K562 (cell line): Measurements from ENCODE around the gene MFSD12. TPM values are rescaled to one million over a fixed set of nuclear protein-coding genes. Genes with fewer than 3 reads are reported as not detected.
A peak's percentile ranks its signal among the peaks of the same experiment; 100 is the strongest.

Source experiments
- ATAC-seq: fragments of 200-7000 bp; cut with Tn5 transposase; 3 replicates; pipeline ENCODE4 v1.9.1; 2020; ENCODE audit warnings: moderate library complexity
- BruUV-seq: library from RNA; stranded (reverse); fragments of 400-500 nt; replicated peaks from 2 replicates; lab custom pipeline; 2021; lab: Mats Ljungman, UMichigan
- CTCF ChIA-PET: fragments of 300-600 bp; formaldehyde crosslinking; extraction: SDS; loops from one replicate; lab custom pipeline; 2021; ENCODE audit warnings: low intra/inter-chr PET ratio; lab: Yijun Ruan, JAX
- POLR2A ChIA-PET: fragments of 300-600, 350-650 bp; sonication (Branson Sonifier 250); formaldehyde crosslinking; extraction: SDS; loops from one replicate; lab custom pipeline; 2021; ENCODE audit warnings: antibody characterized with exemption, inconsistent platforms; lab: Yijun Ruan, JAX
- DNase-seq, 4 experiments: peaks; one replicate each; pipeline versions ENCODE4 v3.0.0 to v3.0.0-alpha.2; 2011 to 2018; ENCODE audit warnings: low spot score in 3 of 4, mixed read lengths in 3 of 4; ENCODE audit errors: extremely low read depth in 1 of 4
- FAIRE-seq: peaks from 2 replicates; lab custom pipeline; 2011; peaks lifted over from hg19 to GRCh38; lab: Jason Lieb, UNC
- H2AFZ ChIP-seq: 2 replicates; pipeline ENCODE4 v1.6.0; 2011; ENCODE audit warnings: low read depth, low read length, control low read depth, inconsistent platforms
- H3K27ac ChIP-seq: fragments of 200-600 bp; 3 replicates; pipeline ENCODE4 v1.8.0; 2011; ENCODE audit warnings: low read depth, mild to moderate bottlenecking, control low read depth, inconsistent platforms, low read length, moderate library complexity, mixed read lengths; ENCODE audit errors: extremely low read depth
- H3K27me3 ChIP-seq, 2 experiments: fragments of 300-600 bp in 1 of 2; 2 replicates in 1 of 2; 3 replicates in 1 of 2; pipeline versions ENCODE4 v1.6.0 to v1.8.0; 2011; ENCODE audit warnings: inconsistent platforms in 2 of 2, low read length in 2 of 2, mild to moderate bottlenecking in 1 of 2, mixed read lengths in 1 of 2, moderate library complexity in 1 of 2; ENCODE audit not compliant: control insufficient read depth in 2 of 2, insufficient read depth in 2 of 2
- H3K36me3 ChIP-seq: fragments of 300-600 bp; 3 replicates; pipeline ENCODE4 v1.8.0; 2011; ENCODE audit warnings: mild to moderate bottlenecking, low read length, inconsistent platforms; ENCODE audit not compliant: control insufficient read depth, insufficient read depth
- H3K4me1 ChIP-seq, 2 experiments: fragments of 200-600 bp in 1 of 2; replicated peaks in 1 of 2; 2 replicates in 1 of 2; 3 replicates in 1 of 2; pipeline versions ENCODE4 v1.5.1 to v1.8.0; 2011; ENCODE audit warnings: inconsistent platforms in 2 of 2, low read length in 2 of 2, mild to moderate bottlenecking in 1 of 2, mixed read lengths in 1 of 2, moderate library complexity in 1 of 2; ENCODE audit not compliant: control insufficient read depth in 2 of 2, insufficient read depth in 2 of 2
- H3K4me2 ChIP-seq: 2 replicates; pipeline ENCODE4 v1.6.1; 2011; ENCODE audit warnings: low read length, control low read depth, inconsistent platforms, mixed read lengths; ENCODE audit not compliant: insufficient read depth
- H3K4me3 ChIP-seq: fragments of 200-600 bp; sonication (generic), shearing (Covaris generic); 2 replicates; pipeline ENCODE4 v1.5.1; 2016; ENCODE audit warnings: control low read depth, inconsistent platforms
- H3K79me2 ChIP-seq: fragments of 200-600 bp; 3 replicates; pipeline ENCODE4 v1.8.0; 2011; ENCODE audit warnings: low read length, inconsistent platforms; ENCODE audit not compliant: control insufficient read depth, insufficient read depth
- H3K9ac ChIP-seq, 2 experiments: 2 replicates each; pipeline versions ENCODE4 v1.6.0 to v1.6.1; 2011; ENCODE audit warnings: low read depth in 2 of 2, low read length in 2 of 2, control low read depth in 1 of 2, inconsistent platforms in 1 of 2, mild to moderate bottlenecking in 1 of 2, mixed read lengths in 1 of 2; ENCODE audit not compliant: insufficient read depth in 1 of 2
- H3K9me1 ChIP-seq: one replicate; pipeline ENCODE4 v1.6.0; 2011; ENCODE audit warnings: inconsistent platforms, mild to moderate bottlenecking, low read length, moderate library complexity; ENCODE audit not compliant: control insufficient read depth, insufficient read depth
- H3K9me3 ChIP-seq: replicated peaks from 2 replicates; pipeline ENCODE4 v1.5.1; 2011; ENCODE audit warnings: low read depth, low read length, inconsistent platforms; ENCODE audit not compliant: control insufficient read depth, insufficient read depth
- H4K20me1 ChIP-seq: replicated peaks from 2 replicates; pipeline ENCODE4 v1.6.1; 2011; ENCODE audit warnings: low read length, inconsistent platforms, mixed read lengths; ENCODE audit not compliant: control insufficient read depth, insufficient read depth
- C11orf30 ChIP-seq: fragments of 450-650 bp; IDR thresholded peaks from 2 replicates; pipeline ENCODE4 v1.6.1; 2016; ENCODE audit warnings: low read depth, mild to moderate bottlenecking
- JUNB ChIP-seq: fragments of 450-650 bp; formaldehyde crosslinking; conservative IDR thresholded peaks from 2 replicates; pipeline ENCODE4 v1.4.0; 2020; ENCODE audit warnings: mild to moderate bottlenecking
- KLF13 ChIP-seq: fragments of 450-650 bp; IDR thresholded peaks from 2 replicates; pipeline ENCODE4 v1.6.1; 2016; ENCODE audit warnings: missing genetic modification characterization, low read depth, mild to moderate bottlenecking, missing compliant biosample characterization, moderate library complexity, borderline replicate concordance
- SFPQ ChIP-seq: fragments of 200-400 bp; formaldehyde crosslinking; IDR thresholded peaks from 2 replicates; pipeline ENCODE4 v1.6.1; 2017; ENCODE audit warnings: mild to moderate bottlenecking, low read depth, low read length, moderate library complexity
- TEAD1 ChIP-seq, 2 experiments: fragments of 450-650 bp in 1 of 2; sonication (generic) in 1 of 2; formaldehyde crosslinking; IDR thresholded peaks; 2 replicates each; pipeline versions ENCODE4 v1.4.0 to v1.8.0; 2020 to 2022; ENCODE audit warnings: mild to moderate bottlenecking in 2 of 2, missing genetic modification reagents in 1 of 2
- ZBTB33 ChIP-seq: sonication (generic); formaldehyde crosslinking; IDR thresholded peaks from 2 replicates; pipeline ENCODE4 v1.8.1; 2023; ENCODE audit warnings: mild to moderate bottlenecking, missing genetic modification reagents
- ZNF695 ChIP-seq: fragments of 450-650 bp; formaldehyde crosslinking; IDR thresholded peaks from 2 replicates; pipeline ENCODE4 v1.4.0; 2020; ENCODE audit warnings: mild to moderate bottlenecking, moderate library complexity
- WGBS: fragments of 100-300 bp; shearing (Covaris generic); methylation state at CpG from one replicate; pipeline ENCODE4 v1.1.6; 2016; ENCODE audit warnings: low coverage, mixed read lengths; ENCODE audit not compliant: insufficient coverage; ENCODE audit errors: missing lambda C conversion rate; 5-methylcytosine and 5-hydroxymethylcytosine counted together
- in situ Hi-C: fragments of 300-500 bp; cut with MboI; formaldehyde crosslinking; loops from 4 replicates; pipeline ENCODE4 v1.15.0; 2018; ENCODE audit warnings: inconsistent platforms, mixed read lengths
- intact Hi-C: fragments of 100-400 bp; cut with micrococcal nuclease; formaldehyde crosslinking; loops from 2 replicates; pipeline ENCODE4 v1.14.2; 2022
- polyA plus RNA-seq, 8 experiments: library from polyadenylated mRNA; depleted of rRNA in 4 of 8; stranded (reverse) in 5 of 8; unstranded in 3 of 8; fragments of >200 nt; fragmentation: Nextera tagmentation in 2 of 8; fragmentation: Illumina TruSeq in 1 of 8; extraction: Ambion mirVana in 2 of 8; extraction: Trizol in 1 of 8; gene quantifications; 2 replicates each; pipeline versions ENCODE4 v1.2.1 to v1.2.3, GENCODE V29; 2011 to 2014; ENCODE audit warnings: inconsistent platforms in 1 of 8, missing spikeins in 1 of 8
- total RNA-seq, 7 experiments: library from RNA; depleted of rRNA in 6 of 7; stranded (reverse); fragments of >200 nt in 6 of 7; fragmentation: Illumina TruSeq in 2 of 7; extraction: Trizol in 2 of 7; gene quantifications; 2 replicates each; pipeline versions ENCODE4 v1.2.1 to v1.2.3, GENCODE V29; 2011 to 2021; ENCODE audit warnings: low replicate concordance in 1 of 7
- TF ChIP-seq, protein P1 (sequence below): IDR thresholded peaks from 3 replicates; pipeline ENCODE4 v1.6.1; 2011; ENCODE audit warnings: borderline replicate concordance, mild to moderate bottlenecking; ENCODE audit not compliant: insufficient read length, insufficient read depth

MFSD12 gene
- total and polyA plus RNA-seq, 9 of the 15 experiments (the other 6 are each of a cell fraction or from before 2014, with no cell fraction given): 0.69 to 112 (median 31.8) TPM

GRCh38 chr19:3549816-3550215 is 7.6 kb downstream of the MFSD12 start (continued):
- TF ChIP-seq SFPQ (no peak), JUNB (CRISPR knock-in tag) (no peak), TEAD1 (CRISPR knock-in tag; IDR thresholded peaks at IDR 0.05) (no peak), ZNF695 (CRISPR knock-in tag) (no peak), C11orf30 (no peak)
- TF ChIP-seq, protein P1, sequence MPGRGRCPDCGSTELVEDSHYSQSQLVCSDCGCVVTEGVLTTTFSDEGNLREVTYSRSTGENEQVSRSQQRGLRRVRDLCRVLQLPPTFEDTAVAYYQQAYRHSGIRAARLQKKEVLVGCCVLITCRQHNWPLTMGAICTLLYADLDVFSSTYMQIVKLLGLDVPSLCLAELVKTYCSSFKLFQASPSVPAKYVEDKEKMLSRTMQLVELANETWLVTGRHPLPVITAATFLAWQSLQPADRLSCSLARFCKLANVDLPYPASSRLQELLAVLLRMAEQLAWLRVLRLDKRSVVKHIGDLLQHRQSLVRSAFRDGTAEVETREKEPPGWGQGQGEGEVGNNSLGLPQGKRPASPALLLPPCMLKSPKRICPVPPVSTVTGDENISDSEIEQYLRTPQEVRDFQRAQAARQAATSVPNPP: no peak

DNA sequence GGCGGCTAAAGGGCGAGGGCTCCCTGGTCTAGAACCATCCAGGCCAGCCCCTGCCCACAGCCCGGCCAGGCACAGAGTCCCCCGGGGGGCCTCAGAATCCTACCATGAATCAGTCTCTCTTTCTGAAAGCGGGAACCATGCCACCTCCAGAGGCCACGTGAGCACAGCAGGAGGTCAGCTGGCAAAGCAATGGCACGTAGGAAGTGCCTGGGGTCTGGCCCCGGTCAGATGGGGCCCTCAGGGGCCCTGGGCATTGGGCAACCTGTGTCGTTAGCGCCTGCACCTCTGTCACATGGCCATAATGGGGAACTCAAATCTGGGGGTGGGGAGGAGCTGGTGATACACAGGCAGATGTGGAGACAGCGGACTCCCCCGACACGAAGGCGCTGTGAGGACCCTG is 8.8 kb downstream of the MFSD12 start:
- DNase-seq (no peak), FAIRE-seq (no peak), ATAC-seq (no peak)
- Histone ChIP-seq H3K4me1 (peaks cover 0 to 67% of the 10 kb centered on the region in 2 experiments; a peak in 3 of 5 replicates), H3K4me2 (no peak overlapping the region), H3K9me3 (no peaks in the 10 kb centered on the region), H3K27ac (no peak overlapping the region), H3K9me1 (no peaks in the 10 kb centered on the region), H3K27me3 (no peaks in the 10 kb centered on the region), H3K36me3 (peaks cover 70% of the 10 kb centered on the region; the same call in 2 of the 3 replicates), H3K4me3 (no peak overlapping the region), H3K79me2 (peaks cover 8% of the 10 kb centered on the region), H3K9ac (no peak overlapping the region), H2AFZ (no peak overlapping the region), H4K20me1 (peaks cover 5% of the 10 kb centered on the region; the same call in 1 of the 2 replicates)
- no TSS peak for BruUV-seq
- POLR2A ChIA-PET: interaction anchor here (0.6 to 2.4 kb wide), 3 partner anchors 8 to 122 kb away, joined by 3 to 9 read pairs (median 3); partner anchors contain the start of gene MFSD12
- 89% methylated on average over 14 of the region's 14 CpGs for WGBS
- intact Hi-C loops: loop anchor here (10.0 kb wide), 1 partner anchor 56 kb away; the partner anchor contains the start of gene TBXA2R
- TF ChIP-seq ZBTB33 (CRISPR knock-in tag): peak; percentile 19; the same call in 1 of the 2 replicates
- no peak for TF ChIP-seq KLF13 (tag)
- CTCF ChIA-PET: no interaction called here
- in situ Hi-C loops: no loop called here
